ENCODE results near the gene ZNF500.

DNA sequence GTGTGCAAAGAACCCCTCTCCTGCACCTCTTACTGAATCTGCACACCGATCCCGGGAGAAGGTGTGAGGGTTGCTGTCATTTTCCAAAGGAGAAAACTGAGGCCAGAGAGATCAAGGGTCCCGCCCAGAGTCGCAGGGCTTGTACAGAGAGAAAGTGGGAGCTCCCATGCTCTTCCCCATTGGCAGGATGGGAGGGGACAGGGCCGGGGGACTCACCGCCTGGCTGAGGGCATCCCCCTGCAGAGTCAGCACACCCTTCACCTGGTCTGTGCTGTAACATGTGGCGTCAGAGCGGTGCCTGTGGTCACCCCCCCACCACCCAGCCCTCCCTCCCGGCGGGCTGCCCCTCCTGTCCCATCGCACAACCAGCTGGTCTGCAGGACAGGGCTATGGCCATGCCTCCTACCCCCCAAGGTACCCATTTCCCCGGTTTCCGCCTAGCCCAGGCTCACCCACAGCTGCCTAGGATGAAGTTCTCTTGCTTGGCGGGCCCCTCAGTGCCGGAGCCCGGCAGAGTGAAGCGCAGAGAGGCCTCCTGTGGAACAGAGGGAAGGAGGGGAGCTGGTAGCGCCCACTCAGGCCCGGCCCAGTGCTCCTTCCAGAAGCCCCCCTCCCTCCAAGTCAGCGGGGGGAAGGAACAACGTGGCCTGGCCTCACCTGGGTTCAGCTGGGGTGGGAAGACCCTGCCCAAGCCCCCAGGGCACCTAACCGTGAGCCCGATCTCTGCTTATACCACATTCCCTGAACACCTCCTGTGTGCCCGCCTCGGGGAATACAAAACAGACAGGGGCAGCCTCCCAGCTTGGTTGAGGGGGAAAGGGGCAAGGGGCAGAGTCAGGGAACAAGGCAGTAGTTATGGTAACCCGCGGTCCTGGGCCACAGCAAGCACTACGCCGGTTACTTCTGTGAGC, 34.3 kb upstream of the ZNF500 start:
- TF ChIP-seq, protein P1, sequence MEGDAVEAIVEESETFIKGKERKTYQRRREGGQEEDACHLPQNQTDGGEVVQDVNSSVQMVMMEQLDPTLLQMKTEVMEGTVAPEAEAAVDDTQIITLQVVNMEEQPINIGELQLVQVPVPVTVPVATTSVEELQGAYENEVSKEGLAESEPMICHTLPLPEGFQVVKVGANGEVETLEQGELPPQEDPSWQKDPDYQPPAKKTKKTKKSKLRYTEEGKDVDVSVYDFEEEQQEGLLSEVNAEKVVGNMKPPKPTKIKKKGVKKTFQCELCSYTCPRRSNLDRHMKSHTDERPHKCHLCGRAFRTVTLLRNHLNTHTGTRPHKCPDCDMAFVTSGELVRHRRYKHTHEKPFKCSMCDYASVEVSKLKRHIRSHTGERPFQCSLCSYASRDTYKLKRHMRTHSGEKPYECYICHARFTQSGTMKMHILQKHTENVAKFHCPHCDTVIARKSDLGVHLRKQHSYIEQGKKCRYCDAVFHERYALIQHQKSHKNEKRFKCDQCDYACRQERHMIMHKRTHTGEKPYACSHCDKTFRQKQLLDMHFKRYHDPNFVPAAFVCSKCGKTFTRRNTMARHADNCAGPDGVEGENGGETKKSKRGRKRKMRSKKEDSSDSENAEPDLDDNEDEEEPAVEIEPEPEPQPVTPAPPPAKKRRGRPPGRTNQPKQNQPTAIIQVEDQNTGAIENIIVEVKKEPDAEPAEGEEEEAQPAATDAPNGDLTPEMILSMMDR (IDR thresholded peaks at IDR 0.05; ENCODE audit: low read length), result no peak
- TF ChIP-seq EZH2 (IDR thresholded peaks at IDR 0.05; ENCODE audit: borderline replicate concordance, low read length), result no peak
